Astrocyte (in vitro differentiated cells and primary cell): ENCODE data around the gene UCN2. TPM values are rescaled to one million over a fixed set of nuclear protein-coding genes. Genes with fewer than 3 reads are reported as not detected.

Experiments used
- DNase-seq: peaks from one replicate; pipeline ENCODE4 v3.0.0-alpha.2; 2010; ENCODE audit warnings: low read depth
- FAIRE-seq: peaks from 2 replicates; lab custom pipeline; 2011; peaks lifted over from hg19 to GRCh38; lab: Jason Lieb, UNC
- H2AFZ ChIP-seq: 2 replicates; pipeline ENCODE4 v1.6.0; 2012; ENCODE audit warnings: low read depth, low read length, inconsistent platforms
- H3K27ac ChIP-seq: 2 replicates; pipeline ENCODE4 v1.5.1; 2011; ENCODE audit warnings: low read depth, low read length, inconsistent platforms
- H3K27me3 ChIP-seq: 2 replicates; pipeline ENCODE4 v1.6.0; 2011; ENCODE audit warnings: low read length, inconsistent platforms; ENCODE audit not compliant: insufficient read depth
- H3K36me3 ChIP-seq: 2 replicates; pipeline ENCODE4 v1.5.1; 2011; ENCODE audit warnings: low read length, inconsistent platforms; ENCODE audit not compliant: insufficient read depth
- H3K4me1 ChIP-seq: 2 replicates; pipeline ENCODE4 v1.5.1; 2011; ENCODE audit warnings: low read length, inconsistent platforms; ENCODE audit not compliant: insufficient read depth
- H3K4me2 ChIP-seq: 2 replicates; pipeline ENCODE4 v1.6.0; 2012; ENCODE audit warnings: low read length, inconsistent platforms
- H3K4me3 ChIP-seq: 2 replicates; pipeline ENCODE4 v1.5.1; 2011; ENCODE audit warnings: low read depth, mild to moderate bottlenecking, low read length, inconsistent platforms; ENCODE audit not compliant: insufficient read depth
- H3K79me2 ChIP-seq: 2 replicates; pipeline ENCODE4 v1.6.0; 2012; ENCODE audit warnings: mild to moderate bottlenecking, low read length, inconsistent platforms; ENCODE audit not compliant: insufficient read depth
- H3K9ac ChIP-seq: 2 replicates; pipeline ENCODE4 v1.6.0; 2012; ENCODE audit warnings: mild to moderate bottlenecking, low read length, inconsistent platforms
- H3K9me3 ChIP-seq: 2 replicates; pipeline ENCODE4 v1.5.1; 2012; ENCODE audit warnings: low read depth, mild to moderate bottlenecking, low read length, inconsistent platforms; ENCODE audit not compliant: insufficient read depth
- H4K20me1 ChIP-seq: 2 replicates; pipeline ENCODE4 v1.6.0; 2012; ENCODE audit warnings: low read length, inconsistent platforms; ENCODE audit not compliant: insufficient read depth
- H3K27ac Mint-ChIP-seq: one replicate; pipeline ENCODE4 v1.8.0; 2021; ENCODE audit warnings: mild to moderate bottlenecking, mixed read lengths; ENCODE audit not compliant: unreplicated experiment
- H3K27me3 Mint-ChIP-seq: one replicate; pipeline ENCODE4 v1.8.0; 2021; ENCODE audit warnings: low read depth, mixed read lengths; ENCODE audit not compliant: unreplicated experiment
- H3K36me3 Mint-ChIP-seq: one replicate; pipeline ENCODE4 v1.8.0; 2021; ENCODE audit warnings: low read depth, mixed read lengths; ENCODE audit not compliant: unreplicated experiment
- H3K4me1 Mint-ChIP-seq: one replicate; pipeline ENCODE4 v1.8.0; 2021; ENCODE audit warnings: low read depth, mixed read lengths; ENCODE audit not compliant: unreplicated experiment
- H3K4me3 Mint-ChIP-seq: one replicate; pipeline ENCODE4 v1.8.0; 2021; ENCODE audit warnings: mild to moderate bottlenecking, moderate library complexity, mixed read lengths; ENCODE audit not compliant: unreplicated experiment
- H3K9me3 Mint-ChIP-seq: one replicate; pipeline ENCODE4 v1.8.0; 2021; ENCODE audit warnings: mild to moderate bottlenecking, mixed read lengths; ENCODE audit not compliant: unreplicated experiment
- CTCF ChIP-seq: IDR thresholded peaks from 2 replicates; pipeline ENCODE4 v1.5.1; 2011; ENCODE audit warnings: low read depth, mild to moderate bottlenecking, inconsistent platforms, low read length, moderate library complexity; ENCODE audit not compliant: insufficient read depth
- EZH2 ChIP-seq: IDR thresholded peaks from 2 replicates; pipeline ENCODE4 v1.6.1; 2012; ENCODE audit warnings: mild to moderate bottlenecking, low read length, inconsistent platforms; ENCODE audit not compliant: insufficient read depth
- total RNA-seq: library from RNA; stranded (reverse); gene quantifications from 2 replicates; pipeline ENCODE4 v1.2.1, GENCODE V29; 2021

Gene UCN2
- total RNA-seq, 1 donor from 2014 or later: 3.3 TPM

GRCh38 chr3:48546203-48546829, 17.3 kb downstream of the UCN2 start:
- no peak for FAIRE-seq
- no peaks in the 10 kb centered on the region for H3K27me3 ChIP-seq
- no peak for DNase-seq
- H2AFZ ChIP-seq: no peak overlapping the region
- no peak overlapping the region for H3K9ac ChIP-seq
- H4K20me1 ChIP-seq: peaks cover 3% of the 10 kb centered on the region
- Mint-ChIP-seq H3K27me3 (no peaks in the 10 kb centered on the region), H3K27ac (no peak overlapping the region), H3K4me3 (no peak overlapping the region), H3K4me1 (no peaks in the 10 kb centered on the region), H3K9me3 (no peaks in the 10 kb centered on the region), H3K36me3 (peaks cover 44% of the 10 kb centered on the region)
- no peak overlapping the region for H3K27ac ChIP-seq
- H3K4me2 ChIP-seq: no peak overlapping the region
- H3K4me3 ChIP-seq: no peak overlapping the region
- no peaks in the 10 kb centered on the region for H3K79me2 ChIP-seq
- H3K4me1 ChIP-seq: no peaks in the 10 kb centered on the region
- TF ChIP-seq EZH2 (no peak), CTCF (no peak)
- no peaks in the 10 kb centered on the region for H3K9me3 ChIP-seq
- H3K36me3 ChIP-seq: peaks cover 12% of the 10 kb centered on the region

DNA sequence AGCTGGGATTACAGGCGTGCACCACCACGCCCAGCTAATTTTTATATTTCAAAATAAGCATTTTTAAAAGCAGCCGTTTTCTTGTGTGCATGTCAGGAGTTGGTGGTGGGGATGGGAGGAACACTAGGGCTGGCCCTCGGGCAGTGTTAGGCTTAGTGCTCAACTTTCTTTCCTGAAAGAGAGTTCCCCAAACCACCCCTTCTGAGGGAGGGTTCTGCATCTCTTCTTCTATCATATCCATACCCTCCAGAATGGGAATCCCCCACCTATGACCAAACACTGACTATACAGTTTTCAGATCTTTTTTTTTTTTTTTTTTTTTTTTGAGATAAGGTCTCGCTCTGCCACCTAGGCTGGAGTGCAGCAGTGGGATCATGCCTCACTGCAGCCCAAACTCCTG, 19.4 kb downstream of the UCN2 start:
- no peak overlapping the region for H3K27ac ChIP-seq
- Mint-ChIP-seq H3K9me3 (no peaks in the 10 kb centered on the region), H3K27ac (no peak overlapping the region), H3K4me3 (no peak overlapping the region), H3K4me1 (no peaks in the 10 kb centered on the region), H3K27me3 (no peaks in the 10 kb centered on the region), H3K36me3 (peaks cover 39% of the 10 kb centered on the region)
- H4K20me1 ChIP-seq: no peaks in the 10 kb centered on the region
- DNase-seq (no peak), FAIRE-seq (no peak)
- H3K79me2 ChIP-seq: no peaks in the 10 kb centered on the region
- no peaks in the 10 kb centered on the region for H3K4me1 ChIP-seq
- H3K4me2 ChIP-seq: no peak overlapping the region
- no peak for TF ChIP-seq CTCF
- TF ChIP-seq EZH2: no peak
- H3K9me3 ChIP-seq: no peaks in the 10 kb centered on the region
- H3K27me3 ChIP-seq: no peaks in the 10 kb centered on the region
- H3K9ac ChIP-seq: no peak overlapping the region
- H3K4me3 ChIP-seq: no peak overlapping the region
- no peak overlapping the region for H2AFZ ChIP-seq
- H3K36me3 ChIP-seq: peaks cover 12% of the 10 kb centered on the region

DNA sequence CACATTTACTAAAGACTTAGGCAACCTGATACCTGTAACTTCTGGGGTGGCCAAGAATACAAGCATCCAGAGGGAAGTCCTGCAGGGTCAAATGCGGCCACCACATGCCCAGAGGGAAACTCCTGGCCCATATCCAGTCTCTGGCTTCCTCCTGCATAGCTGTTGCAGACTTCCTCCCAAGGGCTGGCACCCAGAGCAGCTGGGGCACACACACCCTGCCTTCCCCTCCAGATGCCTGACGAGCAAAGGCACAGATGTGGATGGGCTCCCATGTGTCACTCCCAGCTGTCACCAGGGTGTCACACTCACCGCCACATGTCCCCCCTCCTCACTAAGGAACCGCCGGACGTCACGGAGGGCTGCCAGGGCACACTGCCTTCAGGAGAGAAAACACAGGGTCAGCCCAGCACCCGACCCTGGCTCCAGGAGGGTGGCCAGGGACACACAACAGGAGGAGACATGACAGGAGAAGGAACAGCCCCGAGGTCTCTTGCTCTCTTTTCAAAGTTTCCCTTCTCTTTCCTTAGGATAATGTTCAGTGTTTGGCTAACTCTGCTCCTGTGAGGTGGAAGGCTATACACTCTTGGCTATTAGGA, 20.2 kb downstream of the UCN2 start:
- Mint-ChIP-seq H3K4me3 (no peak overlapping the region), H3K36me3 (peaks cover 36% of the 10 kb centered on the region), H3K4me1 (no peaks in the 10 kb centered on the region), H3K27me3 (no peaks in the 10 kb centered on the region), H3K9me3 (no peaks in the 10 kb centered on the region), H3K27ac (no peak overlapping the region)
- H3K4me2 ChIP-seq: no peak overlapping the region
- no peak overlapping the region for H3K4me3 ChIP-seq
- no peaks in the 10 kb centered on the region for H3K4me1 ChIP-seq
- H2AFZ ChIP-seq: no peak overlapping the region
- FAIRE-seq: no peak
- H3K27ac ChIP-seq: no peak overlapping the region
- H3K36me3 ChIP-seq: peaks cover 12% of the 10 kb centered on the region
- H4K20me1 ChIP-seq: no peaks in the 10 kb centered on the region
- H3K79me2 ChIP-seq: no peaks in the 10 kb centered on the region
- TF ChIP-seq EZH2 (no peak), CTCF (no peak)
- no peak for DNase-seq
- H3K9me3 ChIP-seq: no peaks in the 10 kb centered on the region
- no peak overlapping the region for H3K9ac ChIP-seq
- no peaks in the 10 kb centered on the region for H3K27me3 ChIP-seq
